HEK293 (cell line): ENCODE measurements around the gene SEMA3A.

Source experiments
- KLF10 ChIP-seq: fragments of 450-650 bp; IDR thresholded peaks from 2 replicates; pipeline ENCODE4 v1.5.1; 2018; ENCODE audit warnings: missing biosample characterization, mild to moderate bottlenecking, missing genetic modification characterization
- PRDM1 ChIP-seq: fragments of 450-650 bp; formaldehyde crosslinking; IDR thresholded peaks from 2 replicates; pipeline ENCODE4; 2016; ENCODE audit warnings: missing biosample characterization, missing genetic modification characterization
- TF ChIP-seq, protein P1 (sequence below): fragments of 450-650 bp; formaldehyde crosslinking; IDR thresholded peaks from 2 replicates; pipeline ENCODE4 v1.5.1; 2016; ENCODE audit warnings: missing biosample characterization, missing genetic modification characterization

GRCh38 chr7:84196084-84196503 lies 1.5 kb upstream of the SEMA3A start:
- TF ChIP-seq, protein P1, sequence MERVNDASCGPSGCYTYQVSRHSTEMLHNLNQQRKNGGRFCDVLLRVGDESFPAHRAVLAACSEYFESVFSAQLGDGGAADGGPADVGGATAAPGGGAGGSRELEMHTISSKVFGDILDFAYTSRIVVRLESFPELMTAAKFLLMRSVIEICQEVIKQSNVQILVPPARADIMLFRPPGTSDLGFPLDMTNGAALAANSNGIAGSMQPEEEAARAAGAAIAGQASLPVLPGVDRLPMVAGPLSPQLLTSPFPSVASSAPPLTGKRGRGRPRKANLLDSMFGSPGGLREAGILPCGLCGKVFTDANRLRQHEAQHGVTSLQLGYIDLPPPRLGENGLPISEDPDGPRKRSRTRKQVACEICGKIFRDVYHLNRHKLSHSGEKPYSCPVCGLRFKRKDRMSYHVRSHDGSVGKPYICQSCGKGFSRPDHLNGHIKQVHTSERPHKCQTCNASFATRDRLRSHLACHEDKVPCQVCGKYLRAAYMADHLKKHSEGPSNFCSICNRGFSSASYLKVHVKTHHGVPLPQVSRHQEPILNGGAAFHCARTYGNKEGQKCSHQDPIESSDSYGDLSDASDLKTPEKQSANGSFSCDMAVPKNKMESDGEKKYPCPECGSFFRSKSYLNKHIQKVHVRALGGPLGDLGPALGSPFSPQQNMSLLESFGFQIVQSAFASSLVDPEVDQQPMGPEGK: no peak
- TF ChIP-seq KLF10 (tag by site-specific recombination): no peak
- TF ChIP-seq PRDM1 (tag by site-specific recombination): peak; percentile 94
